DOHH2 (cell line): ENCODE results near the gene LRIT1.

Experiments
- H3F3A ChIP-seq: fragments of 200-600 bp; sonication (generic), shearing (Covaris generic); 2 replicates; pipeline ENCODE4 v1.6.0; 2016; ENCODE audit warnings: antibody characterized with exemption, mild to moderate bottlenecking; ENCODE audit not compliant: control insufficient read depth, insufficient read depth
- H3K27ac ChIP-seq: fragments of 200-600 bp; sonication (generic); 2 replicates; pipeline ENCODE4 v1.5.1; 2014; ENCODE audit warnings: low read depth, mild to moderate bottlenecking, low read length, moderate library complexity
- H3K27me3 ChIP-seq: fragments of 200-600 bp; sonication (generic); 2 replicates; pipeline ENCODE4 v1.6.1; 2014; ENCODE audit warnings: mild to moderate bottlenecking, low read length, mixed read lengths; ENCODE audit not compliant: control insufficient read depth
- H3K36me3 ChIP-seq: fragments of 200-600 bp; sonication (generic); 2 replicates; pipeline ENCODE4 v1.6.1; 2014; ENCODE audit warnings: mild to moderate bottlenecking, low read length, moderate library complexity, mixed read lengths; ENCODE audit not compliant: control insufficient read depth
- H3K4me1 ChIP-seq: fragments of 200-600 bp; sonication (generic); 2 replicates; pipeline ENCODE4 v1.6.1; 2014; ENCODE audit warnings: mild to moderate bottlenecking, low read length, mixed read lengths; ENCODE audit not compliant: control insufficient read depth
- H3K4me2 ChIP-seq: fragments of 200-600 bp; sonication (generic); 2 replicates; pipeline ENCODE4 v1.6.0; 2014; ENCODE audit warnings: mild to moderate bottlenecking, low read length, moderate library complexity
- H3K4me3 ChIP-seq: fragments of 200-600 bp; sonication (generic); 2 replicates; pipeline ENCODE4 v1.5.1; 2014; ENCODE audit warnings: mild to moderate bottlenecking, low read length, mixed read lengths
- H3K79me2 ChIP-seq: fragments of 200-600 bp; sonication (generic); 2 replicates; pipeline ENCODE4 v1.6.1; 2014; ENCODE audit warnings: mild to moderate bottlenecking, low read length, mixed read lengths; ENCODE audit not compliant: control insufficient read depth
- H3K9me2 ChIP-seq: fragments of 200-600 bp; sonication (generic); replicated peaks from 2 replicates; pipeline ENCODE4 v1.6.1; 2014; ENCODE audit warnings: mild to moderate bottlenecking, low read length, mixed read lengths; ENCODE audit not compliant: control insufficient read depth
- H3K9me3 ChIP-seq: fragments of 200-600 bp; sonication (generic); 2 replicates; pipeline ENCODE4 v1.6.1; 2014; ENCODE audit warnings: antibody characterized with exemption, low read length, mixed read lengths; ENCODE audit not compliant: control insufficient read depth, insufficient read depth
- H4K20me1 ChIP-seq: fragments of 200-600 bp; sonication (generic); 2 replicates; pipeline ENCODE4 v1.6.0; 2014; ENCODE audit warnings: low read depth, mild to moderate bottlenecking, antibody characterized with exemption, low read length, moderate library complexity; ENCODE audit not compliant: control insufficient read depth, insufficient read depth
- EZH2phosphoT487 ChIP-seq: fragments of 200-600 bp; sonication (generic); IDR thresholded peaks from 2 replicates; pipeline ENCODE4 v1.6.1; 2017; ENCODE audit warnings: borderline replicate concordance, mild to moderate bottlenecking, antibody characterized with exemption, low read length, moderate library complexity, mixed read lengths
- TF ChIP-seq, protein P1 (sequence below): fragments of 200-600 bp; sonication (generic); IDR thresholded peaks from one replicate; pipeline ENCODE4 v1.5.1; 2014; ENCODE audit warnings: antibody characterized with exemption, mild to moderate bottlenecking, low read depth, low read length; ENCODE audit not compliant: poor library complexity, severe bottlenecking

The LRIT1 gene

DNA sequence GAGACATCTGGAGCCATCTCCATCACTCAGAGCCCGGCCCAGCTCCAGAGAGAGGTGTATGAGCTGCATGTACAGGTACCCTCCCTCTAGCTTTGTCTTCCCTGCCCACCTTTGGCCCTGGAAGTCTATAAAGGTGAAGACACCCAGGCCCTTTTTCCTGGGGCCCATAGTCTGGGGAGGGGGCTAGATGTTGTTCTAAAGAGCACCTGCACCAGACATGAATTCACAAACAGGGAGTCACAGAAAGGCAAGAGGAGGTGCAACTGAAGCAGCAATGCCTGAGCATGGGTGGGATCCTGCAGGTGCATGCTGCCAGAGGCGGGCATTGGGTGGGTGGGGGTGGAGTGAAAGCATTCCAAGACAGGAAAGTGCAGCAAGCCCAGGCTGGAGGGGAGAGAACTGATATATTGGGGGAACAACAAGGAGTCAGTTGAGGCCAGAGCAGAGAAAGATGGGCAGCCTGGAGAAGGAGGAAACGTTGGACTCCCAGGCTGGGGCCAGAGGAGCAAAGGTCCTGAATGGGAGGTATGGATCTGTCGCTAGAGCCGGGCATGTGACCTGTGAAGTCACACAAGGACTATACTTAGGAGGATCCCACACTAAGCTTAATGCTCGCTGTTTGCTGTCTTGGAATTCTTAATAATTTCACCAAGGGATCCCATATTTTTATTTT lies 35.4 kb downstream of the LRIT1 start:
- Histone ChIP-seq H3K36me3 (no peaks in the 10 kb centered on the region), H3K27ac (no peak overlapping the region), H3K27me3 (peaks cover 11% of the 10 kb centered on the region; the same call in 1 of the 2 replicates), H3K79me2 (no peaks in the 10 kb centered on the region), H3F3A (no peaks in the 10 kb centered on the region), H3K4me2 (no peak overlapping the region), H3K9me2 (no peaks in the 10 kb centered on the region), H3K9me3 (no peaks in the 10 kb centered on the region), H3K4me3 (no peak overlapping the region), H3K4me1 (0 out of 2 replicates have a peak, but pooled peaks cover 2% of the 10 kb centered on the region), H4K20me1 (no peaks in the 10 kb centered on the region)
- TF ChIP-seq, protein P1, sequence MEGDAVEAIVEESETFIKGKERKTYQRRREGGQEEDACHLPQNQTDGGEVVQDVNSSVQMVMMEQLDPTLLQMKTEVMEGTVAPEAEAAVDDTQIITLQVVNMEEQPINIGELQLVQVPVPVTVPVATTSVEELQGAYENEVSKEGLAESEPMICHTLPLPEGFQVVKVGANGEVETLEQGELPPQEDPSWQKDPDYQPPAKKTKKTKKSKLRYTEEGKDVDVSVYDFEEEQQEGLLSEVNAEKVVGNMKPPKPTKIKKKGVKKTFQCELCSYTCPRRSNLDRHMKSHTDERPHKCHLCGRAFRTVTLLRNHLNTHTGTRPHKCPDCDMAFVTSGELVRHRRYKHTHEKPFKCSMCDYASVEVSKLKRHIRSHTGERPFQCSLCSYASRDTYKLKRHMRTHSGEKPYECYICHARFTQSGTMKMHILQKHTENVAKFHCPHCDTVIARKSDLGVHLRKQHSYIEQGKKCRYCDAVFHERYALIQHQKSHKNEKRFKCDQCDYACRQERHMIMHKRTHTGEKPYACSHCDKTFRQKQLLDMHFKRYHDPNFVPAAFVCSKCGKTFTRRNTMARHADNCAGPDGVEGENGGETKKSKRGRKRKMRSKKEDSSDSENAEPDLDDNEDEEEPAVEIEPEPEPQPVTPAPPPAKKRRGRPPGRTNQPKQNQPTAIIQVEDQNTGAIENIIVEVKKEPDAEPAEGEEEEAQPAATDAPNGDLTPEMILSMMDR, result no peak
- TF ChIP-seq EZH2phosphoT487, result no peak

- Histone ChIP-seq H4K20me1 (no peaks in the 10 kb centered on the region), H3K27ac (no peak overlapping the region), H3K4me3 (no peak overlapping the region), H3K79me2 (no peaks in the 10 kb centered on the region), H3K9me3 (no peaks in the 10 kb centered on the region), H3K4me1 (0 out of 2 replicates have a peak, but pooled peaks cover 2% of the 10 kb centered on the region), H3K36me3 (no peaks in the 10 kb centered on the region), H3K4me2 (no peak overlapping the region), H3K9me2 (no peaks in the 10 kb centered on the region), H3K27me3 (peaks cover 6% of the 10 kb centered on the region; the same call in 1 of the 2 replicates), H3F3A (no peaks in the 10 kb centered on the region)
- TF ChIP-seq, protein P1, result peak; percentile 91
- no peak for TF ChIP-seq EZH2phosphoT487
These were observed 36.1 kb downstream of the LRIT1 start for GRCh38 chr10:84205049-84205852.

GRCh38 chr10:84204610-84205009 lies 36.7 kb downstream of the LRIT1 start:
- H3K4me1 ChIP-seq, result 0 out of 2 replicates have a peak, but pooled peaks cover 2% of the 10 kb centered on the region
- peaks cover 6% of the 10 kb centered on the region; the same call in 1 of the 2 replicates for H3K27me3 ChIP-seq
- no peak overlapping the region for H3K4me2 ChIP-seq
- no peaks in the 10 kb centered on the region for H3K9me2 ChIP-seq
- no peaks in the 10 kb centered on the region for H4K20me1 ChIP-seq
- H3F3A ChIP-seq, result no peaks in the 10 kb centered on the region
- H3K36me3 ChIP-seq, result no peaks in the 10 kb centered on the region
- H3K9me3 ChIP-seq, result no peaks in the 10 kb centered on the region
- TF ChIP-seq EZH2phosphoT487, result no peak
- H3K4me3 ChIP-seq, result no peak overlapping the region
- no peaks in the 10 kb centered on the region for H3K79me2 ChIP-seq
- H3K27ac ChIP-seq, result no peak overlapping the region
